HEK293 (cell line): Measurements from ENCODE around the gene SLC17A9.
A peak's percentile ranks its signal among the peaks of the same experiment; 100 is the strongest.

Experiments
- ELK4 ChIP-seq: IDR thresholded peaks from 2 replicates; pipeline ENCODE4 v1.6.1; 2011; ENCODE audit warnings: mild to moderate bottlenecking, low read depth, low read length, borderline replicate concordance
- GLI4 ChIP-seq: fragments of 450-650 bp; formaldehyde crosslinking; IDR thresholded peaks from 2 replicates; pipeline ENCODE4 v1.5.1; 2016; ENCODE audit warnings: missing biosample characterization, missing genetic modification characterization
- GLIS1 ChIP-seq: fragments of 450-650 bp; formaldehyde crosslinking; IDR thresholded peaks from 2 replicates; pipeline ENCODE4 v1.5.1; 2016; ENCODE audit warnings: missing biosample characterization, missing genetic modification characterization
- GLIS2 ChIP-seq: fragments of 450-650 bp; formaldehyde crosslinking; IDR thresholded peaks from 2 replicates; pipeline ENCODE4 v1.5.1; 2016; ENCODE audit warnings: missing biosample characterization, missing genetic modification characterization
- PBX3 ChIP-seq: sonication (generic); formaldehyde crosslinking; IDR thresholded peaks from 2 replicates; pipeline ENCODE4 v1.8.1; 2022; ENCODE audit warnings: mild to moderate bottlenecking, moderate library complexity, missing genetic modification reagents
- SALL2 ChIP-seq: fragments of 450-650 bp; formaldehyde crosslinking; IDR thresholded peaks from 2 replicates; pipeline ENCODE4 v1.5.0; 2017; ENCODE audit warnings: missing biosample characterization, mild to moderate bottlenecking, missing genetic modification characterization, borderline replicate concordance
- SP2 ChIP-seq: fragments of 450-650 bp; formaldehyde crosslinking; IDR thresholded peaks from 2 replicates; pipeline ENCODE4 v1.5.1; 2016; ENCODE audit warnings: missing biosample characterization, missing genetic modification characterization
- SP7 ChIP-seq: fragments of 450-650 bp; formaldehyde crosslinking; IDR thresholded peaks from 2 replicates; pipeline ENCODE4 v1.5.1; 2016; ENCODE audit warnings: missing biosample characterization, missing genetic modification characterization
- YY1 ChIP-seq: fragments of 450-650 bp; formaldehyde crosslinking; IDR thresholded peaks from 2 replicates; pipeline ENCODE4 v1.5.1; 2018; ENCODE audit warnings: missing biosample characterization, missing genetic modification characterization
- ZBTB10 ChIP-seq: fragments of 450-650 bp; formaldehyde crosslinking; IDR thresholded peaks from 2 replicates; pipeline ENCODE4 v1.5.1; 2016; ENCODE audit warnings: missing biosample characterization, missing genetic modification characterization
- ZBTB17 ChIP-seq: fragments of 450-650 bp; formaldehyde crosslinking; IDR thresholded peaks from 2 replicates; pipeline ENCODE4 v1.5.1; 2016; ENCODE audit warnings: missing biosample characterization, missing genetic modification characterization
- ZEB2 ChIP-seq: fragments of 450-650 bp; formaldehyde crosslinking; IDR thresholded peaks from 2 replicates; pipeline ENCODE4 v1.5.1; 2016; ENCODE audit warnings: missing biosample characterization, missing genetic modification characterization
- ZFHX2 ChIP-seq: fragments of 450-650 bp; formaldehyde crosslinking; conservative IDR thresholded peaks from 2 replicates; pipeline ENCODE4 v1.5.1; 2016; ENCODE audit warnings: missing biosample characterization, missing genetic modification characterization
- ZFP37 ChIP-seq: fragments of 450-650 bp; formaldehyde crosslinking; IDR thresholded peaks from 2 replicates; pipeline ENCODE4 v1.5.1; 2016; ENCODE audit warnings: missing biosample characterization, missing genetic modification characterization
- ZFP69B ChIP-seq: fragments of 450-650 bp; formaldehyde crosslinking; IDR thresholded peaks from 2 replicates; pipeline ENCODE4 v1.5.1; 2016; ENCODE audit warnings: missing biosample characterization, missing genetic modification characterization
- ZNF146 ChIP-seq: fragments of 450-650 bp; formaldehyde crosslinking; IDR thresholded peaks from 2 replicates; pipeline ENCODE4 v1.5.1; 2016; ENCODE audit warnings: missing biosample characterization, missing genetic modification characterization
- ZNF239 ChIP-seq: fragments of 450-650 bp; formaldehyde crosslinking; IDR thresholded peaks from 2 replicates; pipeline ENCODE4 v1.5.1; 2016; ENCODE audit warnings: missing biosample characterization, missing genetic modification characterization
- ZNF280D ChIP-seq: fragments of 450-650 bp; formaldehyde crosslinking; IDR thresholded peaks from 2 replicates; pipeline ENCODE4 v1.5.1; 2016; ENCODE audit warnings: missing biosample characterization, missing genetic modification characterization
- ZNF302 ChIP-seq: fragments of 450-650 bp; formaldehyde crosslinking; IDR thresholded peaks from 2 replicates; pipeline ENCODE4 v1.5.1; 2016; ENCODE audit warnings: missing biosample characterization, missing genetic modification characterization, low read depth
- ZNF324 ChIP-seq: fragments of 450-650 bp; formaldehyde crosslinking; IDR thresholded peaks from 2 replicates; pipeline ENCODE4 v1.5.1; 2016; ENCODE audit warnings: missing biosample characterization, missing genetic modification characterization
- ZNF426 ChIP-seq: fragments of 450-650 bp; formaldehyde crosslinking; IDR thresholded peaks from 2 replicates; pipeline ENCODE4 v1.5.1; 2017; ENCODE audit warnings: missing biosample characterization, missing genetic modification characterization, mild to moderate bottlenecking, inconsistent platforms, moderate library complexity
- ZNF488 ChIP-seq: fragments of 450-650 bp; formaldehyde crosslinking; IDR thresholded peaks from 2 replicates; pipeline ENCODE4 v1.5.1; 2016; ENCODE audit warnings: missing biosample characterization, missing genetic modification characterization
- ZNF561 ChIP-seq: fragments of 450-650 bp; IDR thresholded peaks from 2 replicates; pipeline ENCODE4 v1.5.1; 2018; ENCODE audit warnings: missing biosample characterization, missing genetic modification characterization, borderline replicate concordance
- ZNF610 ChIP-seq: fragments of 450-650 bp; formaldehyde crosslinking; IDR thresholded peaks from 2 replicates; pipeline ENCODE4 v1.5.1; 2016; ENCODE audit warnings: missing biosample characterization, missing genetic modification characterization, borderline replicate concordance
- ZNF629 ChIP-seq: fragments of 450-650 bp; formaldehyde crosslinking; IDR thresholded peaks from 2 replicates; pipeline ENCODE4 v1.5.1; 2017; ENCODE audit warnings: missing biosample characterization, missing genetic modification characterization
- ZNF639 ChIP-seq: fragments of 450-650 bp; formaldehyde crosslinking; IDR thresholded peaks from 2 replicates; pipeline ENCODE4 v1.5.1; 2016; ENCODE audit warnings: missing biosample characterization, missing genetic modification characterization
- ZNF747 ChIP-seq: fragments of 450-650 bp; formaldehyde crosslinking; IDR thresholded peaks from 2 replicates; pipeline ENCODE4 v1.5.1; 2016; ENCODE audit warnings: missing biosample characterization, missing genetic modification characterization
- ZNF76 ChIP-seq: fragments of 450-650 bp; formaldehyde crosslinking; IDR thresholded peaks from 2 replicates; pipeline ENCODE4; 2016; ENCODE audit warnings: low read depth, missing biosample characterization, missing genetic modification characterization, borderline replicate concordance
- ZNF791 ChIP-seq: fragments of 450-650 bp; formaldehyde crosslinking; IDR thresholded peaks from 2 replicates; pipeline ENCODE4 v1.5.1; 2016; ENCODE audit warnings: missing biosample characterization, missing genetic modification characterization

The SLC17A9 gene

GRCh38 chr20:62937268-62938104 lies 15.0 kb upstream of the SLC17A9 start (continued):
- TF ChIP-seq ZNF280D (tag by site-specific recombination) (0 out of 2 replicates have a peak, but pooled peaks have one; percentile 31), ZNF561 (tag by site-specific recombination) (peak; percentile 84; the same call in 1 of the 2 replicates), ZFP69B (tag by site-specific recombination) (no peak), ZNF426 (tag by site-specific recombination) (no peak), ZNF610 (tag by site-specific recombination) (peak; percentile 41; the same call in 1 of the 2 replicates), ZNF747 (tag by site-specific recombination) (no peak), ZNF639 (tag by site-specific recombination) (peak; percentile 57; the same call in 1 of the 2 replicates), ZNF239 (tag by site-specific recombination) (no peak), GLIS1 (tag by site-specific recombination) (0 out of 2 replicates have a peak, but pooled peaks have one; percentile 13), YY1 (peak; percentile 95), ZFHX2 (tag by site-specific recombination) (peak; percentile 96), ZBTB17 (tag by site-specific recombination) (peak; percentile 53), ZNF324 (tag by site-specific recombination) (peak; percentile 67; the same call in 1 of the 2 replicates), ZBTB10 (tag by site-specific recombination) (peak; percentile 73), GLI4 (no peak), ZNF76 (tag by site-specific recombination) (peak; percentile 62; the same call in 1 of the 2 replicates), ZNF302 (tag by site-specific recombination) (no peak), ZNF791 (0 out of 2 replicates have a peak, but pooled peaks have one; percentile 35), ZNF629 (tag by site-specific recombination) (peak; percentile 71), ZNF146 (tag by site-specific recombination) (0 out of 2 replicates have a peak, but pooled peaks have one; percentile 4), PBX3 (CRISPR knock-in tag) (0 out of 2 replicates have a peak, but pooled peaks have one; percentile 53), SP7 (tag by site-specific recombination) (peak; percentile 83), ZEB2 (tag by site-specific recombination) (peak; percentile 91), SP2 (tag by site-specific recombination) (peak; percentile 85), SALL2 (tag by site-specific recombination) (no peak), GLIS2 (tag by site-specific recombination) (peak; percentile 82), ELK4 (no peak), ZNF488 (0 out of 2 replicates have a peak, but pooled peaks have one; percentile 18), ZFP37 (peak; percentile 79; the same call in 1 of the 2 replicates)
